Natural killer cell (primary cell): ENCODE results near the gene AMPD3. TPM values are rescaled to one million over a fixed set of nuclear protein-coding genes. Genes with fewer than 3 reads are reported as not detected.
A peak's percentile ranks its signal among the peaks of the same experiment; 100 is the strongest.

ENCODE experiments used
- ATAC-seq, 3 donors: fragments of 150-1000 bp in 2 of 3; fragments of 200-7000 bp in 1 of 3; cut with Tn5 transposase; 1 replicate in 1 of 3; 2 replicates in 2 of 3; pipeline ENCODE4 v1.10.0; 2021; ENCODE audit warnings: mild to moderate bottlenecking in 2 of 3, moderate library complexity in 2 of 3
- DNase-seq, 2 donors: peaks; one replicate each; pipeline versions ENCODE4 v3.0.0 to v3.0.0-alpha.2; 2013 to 2021; ENCODE audit warnings: mixed read lengths in 1 of 2
- H3K27ac ChIP-seq: one replicate; pipeline ENCODE4 v1.5.1; 2013; ENCODE audit warnings: mild to moderate bottlenecking, low read length
- H3K27me3 ChIP-seq: one replicate; pipeline ENCODE4 v1.6.1; 2013; ENCODE audit warnings: low read length; ENCODE audit not compliant: control insufficient read depth, insufficient read depth
- H3K36me3 ChIP-seq: one replicate; pipeline ENCODE4 v1.6.1; 2013; ENCODE audit warnings: low read length; ENCODE audit not compliant: control insufficient read depth, insufficient read depth
- H3K4me1 ChIP-seq: one replicate; pipeline ENCODE4 v1.6.1; 2013; ENCODE audit warnings: low read length; ENCODE audit not compliant: control insufficient read depth, insufficient read depth
- H3K4me3 ChIP-seq: one replicate; pipeline ENCODE4 v1.5.1; 2013; ENCODE audit warnings: low read length
- H3K9me3 ChIP-seq: one replicate; pipeline ENCODE4 v1.6.1; 2013; ENCODE audit warnings: low read length; ENCODE audit not compliant: control insufficient read depth, insufficient read depth
- H3K27ac Mint-ChIP-seq, 2 donors: one replicate each; pipeline ENCODE4 v1.8.0; 2022; ENCODE audit warnings: mild to moderate bottlenecking in 2 of 2, mixed read lengths in 2 of 2, moderate library complexity in 1 of 2
- H3K27me3 Mint-ChIP-seq, 2 donors: one replicate each; pipeline ENCODE4 v1.8.0; 2022; ENCODE audit warnings: low read depth in 2 of 2, mixed read lengths in 2 of 2
- H3K36me3 Mint-ChIP-seq: one replicate; pipeline ENCODE4 v1.8.0; 2022; ENCODE audit warnings: mixed read lengths
- H3K4me1 Mint-ChIP-seq, 2 donors: one replicate each; pipeline ENCODE4 v1.8.0; 2022; ENCODE audit warnings: mixed read lengths in 2 of 2
- H3K4me3 Mint-ChIP-seq: one replicate; pipeline ENCODE4 v1.8.0; 2022; ENCODE audit warnings: mild to moderate bottlenecking, moderate library complexity, mixed read lengths
- H3K9me3 Mint-ChIP-seq, 2 donors: one replicate each; pipeline ENCODE4 v1.8.0; 2022; ENCODE audit warnings: mixed read lengths in 2 of 2
- WGBS: methylation state at CpG from one replicate; pipeline ENCODE4 v1.1.7; 2013; ENCODE audit warnings: missing lambda C conversion rate; ENCODE audit not compliant: insufficient coverage; 5-methylcytosine and 5-hydroxymethylcytosine counted together
- intact Hi-C: fragments of 100-400 bp; cut with micrococcal nuclease; formaldehyde crosslinking; loops from one replicate; pipeline ENCODE4 v1.14.2; 2022
- total RNA-seq, 4 donors: library from RNA; stranded (reverse); fragments of 120-200 nt in 1 of 4; gene quantifications; one replicate each; pipeline versions ENCODE4 v1.2.3 to v1.2.4, GENCODE V29; 2013 to 2022
- TF ChIP-seq, protein P1 (sequence below): fragments of 200-600 bp; IDR thresholded peaks from one replicate; pipeline ENCODE4 v1.8.0; 2022; ENCODE audit warnings: antibody characterized with exemption

Gene AMPD3
- total RNA-seq, 3 donors from 2014 or later (not counting 1 experiment from before 2014, with no cell fraction given), result 5.5 to 9.2 (median 6.8) TPM

- peaks cover 29 to 43% of the 10 kb centered on the region in 2 donors for H3K4me1 Mint-ChIP-seq
- peak; percentile 66 to 82 (median 74) for ATAC-seq
- H3K9me3 Mint-ChIP-seq, result no peaks in the 10 kb centered on the region
- H3K9me3 ChIP-seq, result no peaks in the 10 kb centered on the region
- H3K27me3 ChIP-seq, result peaks cover 6% of the 10 kb centered on the region
- peaks cover 29% of the 10 kb centered on the region for H3K4me1 ChIP-seq
- DNase-seq, result peak; percentile 32 to 75
- peak overlapping the region; percentile 49 for H3K27ac ChIP-seq
- peak overlapping the region; percentile 86 for H3K4me3 Mint-ChIP-seq
- H3K27me3 Mint-ChIP-seq, result peaks cover 29 to 39% of the 10 kb centered on the region in 2 donors
- no peaks in the 10 kb centered on the region for H3K36me3 ChIP-seq
- H3K27ac Mint-ChIP-seq, result peak overlapping the region in 1 of 2 donors; percentile 74
- no peaks in the 10 kb centered on the region for H3K36me3 Mint-ChIP-seq
- H3K4me3 ChIP-seq, result peak overlapping the region; percentile 37
- WGBS, result 6% methylated on average over 94 of the region's 94 CpGs
- TF ChIP-seq, protein P1, sequence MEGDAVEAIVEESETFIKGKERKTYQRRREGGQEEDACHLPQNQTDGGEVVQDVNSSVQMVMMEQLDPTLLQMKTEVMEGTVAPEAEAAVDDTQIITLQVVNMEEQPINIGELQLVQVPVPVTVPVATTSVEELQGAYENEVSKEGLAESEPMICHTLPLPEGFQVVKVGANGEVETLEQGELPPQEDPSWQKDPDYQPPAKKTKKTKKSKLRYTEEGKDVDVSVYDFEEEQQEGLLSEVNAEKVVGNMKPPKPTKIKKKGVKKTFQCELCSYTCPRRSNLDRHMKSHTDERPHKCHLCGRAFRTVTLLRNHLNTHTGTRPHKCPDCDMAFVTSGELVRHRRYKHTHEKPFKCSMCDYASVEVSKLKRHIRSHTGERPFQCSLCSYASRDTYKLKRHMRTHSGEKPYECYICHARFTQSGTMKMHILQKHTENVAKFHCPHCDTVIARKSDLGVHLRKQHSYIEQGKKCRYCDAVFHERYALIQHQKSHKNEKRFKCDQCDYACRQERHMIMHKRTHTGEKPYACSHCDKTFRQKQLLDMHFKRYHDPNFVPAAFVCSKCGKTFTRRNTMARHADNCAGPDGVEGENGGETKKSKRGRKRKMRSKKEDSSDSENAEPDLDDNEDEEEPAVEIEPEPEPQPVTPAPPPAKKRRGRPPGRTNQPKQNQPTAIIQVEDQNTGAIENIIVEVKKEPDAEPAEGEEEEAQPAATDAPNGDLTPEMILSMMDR, result peak; percentile 21
- intact Hi-C loops, result loop anchor here (5.0 kb wide), 1 partner anchor 92 kb away; the partner anchor contains the start of gene RNF141
These were observed 4.3 kb upstream of the AMPD3 start for GRCh38 chr11:10450462-10451425.

GRCh38 chr11:10451426-10452116 lies 3.5 kb upstream of the AMPD3 start:
- Mint-ChIP-seq H3K4me1 (peaks cover 38 to 51% of the 10 kb centered on the region in 2 donors), H3K4me3 (peak overlapping the region; percentile 79), H3K36me3 (no peaks in the 10 kb centered on the region), H3K9me3 (no peaks in the 10 kb centered on the region), H3K27me3 (peaks cover 23 to 39% of the 10 kb centered on the region in 2 donors), H3K27ac (peak overlapping the region; percentile 23 to 66)
- H3K27ac ChIP-seq, result peak overlapping the region; percentile 26
- intact Hi-C loops, result loop anchor here (5.0 kb wide), 1 partner anchor 91 kb away; the partner anchor contains the start of gene RNF141
- TF ChIP-seq, protein P1, result no peak
- no peaks in the 10 kb centered on the region for H3K9me3 ChIP-seq
- WGBS, result 60% methylated on average over 4 of the region's 4 CpGs
- H3K36me3 ChIP-seq, result no peaks in the 10 kb centered on the region
- DNase-seq (peak in 1 of 2 donors; percentile 24), ATAC-seq (no peak)
- peaks cover 5% of the 10 kb centered on the region for H3K27me3 ChIP-seq
- H3K4me3 ChIP-seq, result peak overlapping the region; percentile 29
- peaks cover 38% of the 10 kb centered on the region for H3K4me1 ChIP-seq

DNA sequence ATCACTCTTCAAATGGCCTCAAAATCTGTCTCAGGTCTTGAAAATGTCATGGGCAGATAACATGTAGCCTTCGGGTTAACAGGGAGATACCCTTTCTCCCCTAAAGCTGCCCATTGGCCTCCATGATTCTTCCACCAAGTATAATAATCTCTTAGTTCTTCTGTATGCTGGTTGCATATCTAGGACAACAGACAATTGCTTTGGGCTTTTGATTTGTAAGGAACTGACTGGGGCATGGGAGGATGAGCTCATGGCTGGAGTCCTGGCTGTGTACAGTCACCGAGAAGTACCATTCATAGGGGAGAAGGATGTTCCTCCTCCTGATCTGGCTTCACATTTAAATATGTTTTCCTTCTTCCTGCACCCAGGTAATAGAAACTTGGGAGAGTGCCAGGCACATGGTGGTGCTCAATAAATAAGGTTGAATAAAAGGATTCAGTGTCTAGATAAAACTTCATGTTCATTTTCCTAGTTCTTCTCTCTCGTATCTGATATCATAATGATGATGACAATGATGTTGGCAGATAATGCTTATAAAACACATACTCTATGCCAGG lies 2.8 kb upstream of the AMPD3 start:
- intact Hi-C loops, result loop anchor here (5.0 kb wide), 1 partner anchor 90 kb away; the partner anchor contains the start of gene RNF141
- no peaks in the 10 kb centered on the region for H3K9me3 ChIP-seq
- H3K27me3 ChIP-seq, result peaks cover 5% of the 10 kb centered on the region
- H3K36me3 ChIP-seq, result no peaks in the 10 kb centered on the region
- DNase-seq, result no peak
- Mint-ChIP-seq H3K27ac (no peak overlapping the region), H3K4me1 (peaks cover 39 to 53% of the 10 kb centered on the region in 2 donors), H3K27me3 (peaks cover 23 to 35% of the 10 kb centered on the region in 2 donors), H3K4me3 (peak overlapping the region; percentile 45), H3K9me3 (no peaks in the 10 kb centered on the region), H3K36me3 (no peaks in the 10 kb centered on the region)
- H3K4me1 ChIP-seq, result peaks cover 45% of the 10 kb centered on the region
- no peak overlapping the region for H3K4me3 ChIP-seq
- 100% methylated on average over 1 of the region's 3 CpGs for WGBS
- TF ChIP-seq, protein P1, result no peak
- ATAC-seq, result no peak
- no peak overlapping the region for H3K27ac ChIP-seq
